Panc1 (cell line): ENCODE measurements around the gene PRDX1.

Source experiments
- CTCF ChIP-seq: fragments of 450-650 bp; IDR thresholded peaks from 2 replicates; pipeline ENCODE4 v1.5.1; 2017; ENCODE audit warnings: mild to moderate bottlenecking
- POLR2AphosphoS5 ChIP-seq: IDR thresholded peaks from 2 replicates; pipeline ENCODE4 v1.6.1; 2012; ENCODE audit warnings: mild to moderate bottlenecking, low read depth, low read length, moderate library complexity
- SIN3A ChIP-seq: IDR thresholded peaks from 2 replicates; pipeline ENCODE4 v1.6.1; 2012; ENCODE audit warnings: low read depth, mild to moderate bottlenecking, low read length, moderate library complexity, borderline replicate concordance; ENCODE audit not compliant: insufficient read depth

GRCh38 chr1:45536886-45537285 is 15.2 kb upstream of the PRDX1 start:
- TF ChIP-seq CTCF (no peak), SIN3A (no peak), POLR2AphosphoS5 (no peak)
